ENCODE data around the gene ADPRHL1.
"Not testable (repeated sequence)": the region's sequence is repeated elsewhere in the genome, so short reads cannot be mapped to it uniquely, and the experiment has no call there.

DNA sequence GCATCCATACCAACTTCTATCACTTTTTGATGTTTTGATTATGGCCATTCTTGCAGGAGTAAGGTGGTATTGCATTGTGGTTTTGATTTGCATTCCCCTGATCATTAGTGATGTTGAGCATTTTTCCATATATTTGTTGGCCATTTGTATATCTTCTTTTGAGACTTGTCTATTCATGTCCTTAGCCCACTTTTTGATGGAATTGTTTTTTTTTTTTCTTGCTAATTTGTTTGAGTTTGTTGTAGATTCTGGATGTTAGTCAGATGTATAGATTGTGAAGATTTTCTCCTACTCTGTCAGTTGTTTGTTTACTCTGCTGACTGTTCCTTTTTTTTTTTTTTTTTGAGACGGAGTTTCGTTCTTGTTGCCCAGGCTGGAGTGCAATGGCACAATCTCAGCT, 70.7 kb downstream of the ADPRHL1 start:
- not testable (repeated sequence) for TF ChIP-seq POLR2A, POLR2AphosphoS5 (IDR thresholded peaks at IDR 0.05)
- TF ChIP-seq, protein P1, sequence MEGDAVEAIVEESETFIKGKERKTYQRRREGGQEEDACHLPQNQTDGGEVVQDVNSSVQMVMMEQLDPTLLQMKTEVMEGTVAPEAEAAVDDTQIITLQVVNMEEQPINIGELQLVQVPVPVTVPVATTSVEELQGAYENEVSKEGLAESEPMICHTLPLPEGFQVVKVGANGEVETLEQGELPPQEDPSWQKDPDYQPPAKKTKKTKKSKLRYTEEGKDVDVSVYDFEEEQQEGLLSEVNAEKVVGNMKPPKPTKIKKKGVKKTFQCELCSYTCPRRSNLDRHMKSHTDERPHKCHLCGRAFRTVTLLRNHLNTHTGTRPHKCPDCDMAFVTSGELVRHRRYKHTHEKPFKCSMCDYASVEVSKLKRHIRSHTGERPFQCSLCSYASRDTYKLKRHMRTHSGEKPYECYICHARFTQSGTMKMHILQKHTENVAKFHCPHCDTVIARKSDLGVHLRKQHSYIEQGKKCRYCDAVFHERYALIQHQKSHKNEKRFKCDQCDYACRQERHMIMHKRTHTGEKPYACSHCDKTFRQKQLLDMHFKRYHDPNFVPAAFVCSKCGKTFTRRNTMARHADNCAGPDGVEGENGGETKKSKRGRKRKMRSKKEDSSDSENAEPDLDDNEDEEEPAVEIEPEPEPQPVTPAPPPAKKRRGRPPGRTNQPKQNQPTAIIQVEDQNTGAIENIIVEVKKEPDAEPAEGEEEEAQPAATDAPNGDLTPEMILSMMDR (IDR thresholded peaks at IDR 0.05) = not testable (repeated sequence)

Data from sigmoid colon (tissue), 4 donors.